Activated CD8-positive, alpha-beta memory T cell treated with anti-CD3 and anti-CD28 coated beads, Interleukin-2, amount 50 U/mL, for 48 hours (primary cell): ENCODE data around the gene HSDL1.
"Not testable (repeated sequence)": the region's sequence is repeated elsewhere in the genome, so short reads cannot be mapped to it uniquely, and the experiment has no call there.

Experiments
- DNase-seq: peaks from one replicate; pipeline ENCODE4 v3.0.0-alpha.2; 2020

HSDL1 gene

GRCh38 chr16:84137769-84138357 lies 7.1 kb downstream of the HSDL1 start:
- no peak for DNase-seq

- DNase-seq = no peak
Observed at GRCh38 chr16:84137287-84137686, 7.7 kb downstream of the HSDL1 start.

GRCh38 chr16:84136331-84137125 lies 8.4 kb downstream of the HSDL1 start:
- no peak for DNase-seq

GRCh38 chr16:84132527-84133285 lies 12.3 kb downstream of the HSDL1 start:
- DNase-seq = no peak

GRCh38 chr16:84131117-84131516 lies 13.9 kb downstream of the HSDL1 start:
- DNase-seq = no peak

GRCh38 chr16:84124257-84125073 lies 20.5 kb downstream of the HSDL1 start:
- DNase-seq = no peak

- no peak for DNase-seq
Observed at GRCh38 chr16:84121007-84121406, 24.0 kb downstream of the HSDL1 start.

- no peak for DNase-seq
Observed at GRCh38 chr16:84120023-84120422, 25.0 kb downstream of the HSDL1 start.

GRCh38 chr16:84119368-84119767 lies 25.6 kb downstream of the HSDL1 start:
- no peak for DNase-seq

- DNase-seq = not testable (repeated sequence)
Observed at GRCh38 chr16:84118315-84118714, 26.7 kb downstream of the HSDL1 start.

GRCh38 chr16:84117494-84117843 lies 27.5 kb downstream of the HSDL1 start:
- DNase-seq = peak; percentile 72

GRCh38 chr16:84116720-84117493 lies 28.1 kb downstream of the HSDL1 start, which contains the start of gene MBTPS1:
MBTPS1 (minus strand) TSS chr16:84116942; CDS start chr16:84101783, 15,159 bp downstream.
- peak; percentile 99 for DNase-seq

GRCh38 chr16:84115919-84116719 lies 28.9 kb downstream of the HSDL1 start:
- no peak for DNase-seq

GRCh38 chr16:84111949-84112348 lies 33.0 kb downstream of the HSDL1 start:
- not testable (repeated sequence) for DNase-seq

- DNase-seq = no peak
Observed at GRCh38 chr16:84111525-84111924, 33.5 kb downstream of the HSDL1 start.

- DNase-seq = no peak
Observed at GRCh38 chr16:84110527-84110926, 34.5 kb downstream of the HSDL1 start.

- DNase-seq = no peak
Observed at GRCh38 chr16:84109598-84110335, 35.2 kb downstream of the HSDL1 start.

GRCh38 chr16:84107921-84108320 lies 37.1 kb downstream of the HSDL1 start:
- no peak for DNase-seq

- DNase-seq = no peak
Observed at GRCh38 chr16:84105948-84106740, 38.8 kb downstream of the HSDL1 start.
